Measurements from ENCODE around the gene DCXR.

- TF ChIP-seq CTCF (IDR thresholded peaks at IDR 0.05) (no peak), POLR2A (IDR thresholded peaks at IDR 0.05) (no peak)
Observed at GRCh38 chr17:82001571-82002056, 35.9 kb downstream of the DCXR start.
